NB4 (cell line): Measurements from ENCODE around the gene DPF3.

ENCODE experiments used
- POLR2A ChIP-seq: IDR thresholded peaks from 2 replicates; pipeline ENCODE4 v1.6.1; 2011; ENCODE audit warnings: mild to moderate bottlenecking; ENCODE audit not compliant: insufficient read length; ENCODE audit errors: extremely low read depth
- TF ChIP-seq, protein P1 (sequence below): IDR thresholded peaks from one replicate; pipeline ENCODE4 v1.5.1; 2012; ENCODE audit warnings: low read depth, low read length

DNA sequence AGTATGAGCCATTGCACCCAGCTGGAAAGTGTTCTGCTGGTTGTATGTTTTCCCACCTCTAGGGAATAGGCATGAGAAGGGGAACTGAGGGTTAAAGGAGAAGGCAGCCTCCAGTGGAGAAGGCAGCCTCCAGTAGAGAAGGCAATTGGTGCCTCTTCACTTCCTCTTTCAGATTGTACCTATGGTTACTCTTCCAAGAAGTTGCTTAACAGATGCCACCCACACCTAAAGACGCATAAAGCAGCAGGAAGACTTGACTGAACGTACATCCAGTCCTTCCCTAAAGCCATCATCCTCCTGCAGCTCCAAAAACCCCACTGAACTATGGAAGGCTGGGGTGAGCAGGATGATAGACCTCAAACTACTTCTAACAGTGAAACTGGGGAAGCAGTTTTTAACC, 13.1 kb downstream of the DPF3 start:
- TF ChIP-seq, protein P1, sequence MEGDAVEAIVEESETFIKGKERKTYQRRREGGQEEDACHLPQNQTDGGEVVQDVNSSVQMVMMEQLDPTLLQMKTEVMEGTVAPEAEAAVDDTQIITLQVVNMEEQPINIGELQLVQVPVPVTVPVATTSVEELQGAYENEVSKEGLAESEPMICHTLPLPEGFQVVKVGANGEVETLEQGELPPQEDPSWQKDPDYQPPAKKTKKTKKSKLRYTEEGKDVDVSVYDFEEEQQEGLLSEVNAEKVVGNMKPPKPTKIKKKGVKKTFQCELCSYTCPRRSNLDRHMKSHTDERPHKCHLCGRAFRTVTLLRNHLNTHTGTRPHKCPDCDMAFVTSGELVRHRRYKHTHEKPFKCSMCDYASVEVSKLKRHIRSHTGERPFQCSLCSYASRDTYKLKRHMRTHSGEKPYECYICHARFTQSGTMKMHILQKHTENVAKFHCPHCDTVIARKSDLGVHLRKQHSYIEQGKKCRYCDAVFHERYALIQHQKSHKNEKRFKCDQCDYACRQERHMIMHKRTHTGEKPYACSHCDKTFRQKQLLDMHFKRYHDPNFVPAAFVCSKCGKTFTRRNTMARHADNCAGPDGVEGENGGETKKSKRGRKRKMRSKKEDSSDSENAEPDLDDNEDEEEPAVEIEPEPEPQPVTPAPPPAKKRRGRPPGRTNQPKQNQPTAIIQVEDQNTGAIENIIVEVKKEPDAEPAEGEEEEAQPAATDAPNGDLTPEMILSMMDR: no peak
- no peak for TF ChIP-seq POLR2A
